ENCODE data around the gene CAPZA2. TPM values are rescaled to one million over a fixed set of nuclear protein-coding genes. Genes with fewer than 3 reads are reported as not detected.
"Not testable (repeated sequence)": the region's sequence is repeated elsewhere in the genome, so short reads cannot be mapped to it uniquely, and the experiment has no call there.

Gene CAPZA2
- total RNA-seq, 1 experiment from 2014 or later: 193 TPM

DNA sequence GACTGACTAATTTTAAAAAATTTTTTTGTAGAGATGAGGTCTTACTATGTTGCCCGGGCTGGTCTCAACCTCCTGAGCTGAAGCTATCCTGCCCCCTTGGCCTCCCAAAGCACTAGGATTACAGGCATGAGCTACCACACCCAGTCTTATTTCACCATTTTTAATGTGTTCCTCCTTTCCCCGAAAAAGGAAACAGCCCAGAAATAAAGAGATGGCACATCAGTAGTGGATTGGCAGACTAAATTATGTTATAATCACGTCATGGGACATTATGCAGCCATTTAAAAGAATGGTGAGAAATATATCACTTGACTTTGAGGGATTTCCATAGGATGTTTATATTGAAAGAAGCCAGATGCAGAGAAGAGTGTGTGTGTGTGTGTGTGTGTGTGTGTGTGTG lies 40.5 kb downstream of the CAPZA2 start:
- no peak for DNase-seq (ENCODE audit: low spot score)
- in situ Hi-C loops (cut with HindIII; ENCODE audit: low sequenced_read_pairs): no loop called here

DNA sequence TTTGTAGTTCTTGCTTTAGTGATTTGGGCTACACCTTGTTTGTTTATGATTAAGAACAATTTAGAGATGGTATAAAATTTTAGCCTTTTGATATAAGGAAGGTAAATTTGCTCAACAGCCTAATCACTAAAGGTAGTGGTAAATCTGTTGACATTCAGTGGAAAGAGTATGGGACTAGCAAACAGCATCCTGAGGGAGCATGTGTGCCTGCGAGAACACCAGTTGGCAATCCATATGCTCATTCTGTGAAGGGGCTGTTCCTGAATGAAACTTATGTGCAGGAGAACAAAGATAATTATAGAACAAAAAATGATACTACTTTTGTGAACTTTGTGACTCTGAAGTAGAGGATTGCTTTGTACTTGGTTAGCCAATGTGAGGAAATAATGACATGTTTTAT lies 44.0 kb downstream of the CAPZA2 start:
- DNase-seq (ENCODE audit: low spot score): peak; percentile 73
- in situ Hi-C loops (cut with HindIII; ENCODE audit: low sequenced_read_pairs): no loop called here

DNA sequence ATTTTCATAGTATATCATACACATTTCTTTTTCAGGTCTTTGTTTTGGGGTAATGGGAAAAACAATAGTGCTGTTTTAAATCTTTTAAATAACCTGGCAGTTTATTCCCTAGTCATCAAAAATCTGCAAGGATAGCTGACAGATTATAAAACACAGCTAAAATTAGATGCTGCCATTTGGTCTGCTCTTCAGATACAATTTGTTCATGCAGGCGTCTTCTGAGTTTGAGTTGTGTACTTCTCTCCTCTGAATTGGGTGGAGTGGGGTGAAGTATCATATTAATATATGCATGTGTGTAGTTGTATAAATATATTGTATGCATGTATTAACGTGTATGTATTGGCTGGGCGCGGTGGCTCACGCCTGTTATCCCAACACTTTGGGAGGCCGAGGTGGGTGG lies 48.0 kb downstream of the CAPZA2 start:
- in situ Hi-C loops (cut with HindIII; ENCODE audit: low sequenced_read_pairs): no loop called here
- no peak for DNase-seq (ENCODE audit: low spot score)

DNA sequence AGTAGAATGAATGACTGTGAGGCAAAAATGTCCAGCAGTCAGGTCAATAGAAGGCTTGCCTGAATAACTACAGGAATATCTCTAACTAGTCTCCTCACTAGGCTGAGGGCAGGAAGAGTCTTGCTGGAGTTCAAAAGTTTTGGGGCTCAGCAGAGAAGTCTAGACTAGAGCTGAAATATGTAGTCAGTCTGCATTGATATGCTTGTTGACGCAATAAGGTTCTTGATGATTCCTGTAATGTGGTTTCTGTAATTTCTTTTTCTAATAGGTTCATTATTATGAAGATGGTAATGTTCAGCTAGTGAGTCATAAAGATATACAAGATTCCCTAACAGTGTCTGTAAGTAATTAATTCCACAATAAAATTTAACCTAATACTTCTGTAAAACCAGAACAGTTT lies 49.4 kb downstream of the CAPZA2 start:
- in situ Hi-C loops (cut with HindIII; ENCODE audit: low sequenced_read_pairs): no loop called here

DNA sequence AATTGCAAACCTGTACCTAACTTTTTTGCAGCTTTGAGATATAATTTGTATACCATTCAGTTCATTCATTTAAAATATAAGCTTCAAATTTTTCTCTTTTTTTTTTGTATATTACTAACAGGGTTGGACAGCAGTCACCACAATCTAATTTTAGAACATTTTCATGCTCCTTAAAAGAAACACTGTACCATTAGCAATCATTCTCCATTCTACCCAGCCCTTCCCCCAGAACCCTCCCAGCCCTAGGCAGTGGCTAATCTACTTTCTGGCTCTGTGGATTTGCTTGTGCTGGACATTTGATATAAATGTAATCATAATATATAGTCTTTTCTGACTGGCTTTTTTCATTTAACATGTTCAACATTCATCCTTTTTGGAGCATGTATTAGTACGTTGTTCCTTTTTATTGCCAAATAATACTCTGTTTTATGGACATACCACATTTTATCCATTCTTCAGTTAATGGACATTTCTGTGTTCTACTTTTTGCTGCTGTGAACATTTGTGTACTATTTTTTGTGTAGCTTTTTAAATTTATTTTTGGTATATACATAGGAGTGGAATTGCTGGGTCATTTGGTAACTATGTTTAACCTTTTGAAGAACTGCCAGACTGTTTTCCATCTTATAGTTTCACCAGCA lies 50.0 kb downstream of the CAPZA2 start:
- in situ Hi-C loops (cut with HindIII; ENCODE audit: low sequenced_read_pairs): no loop called here
- DNase-seq (ENCODE audit: low spot score): no peak

More for the DNA sequence above, 49.4 kb downstream of the CAPZA2 start:
- DNase-seq (ENCODE audit: low spot score): no peak

DNA sequence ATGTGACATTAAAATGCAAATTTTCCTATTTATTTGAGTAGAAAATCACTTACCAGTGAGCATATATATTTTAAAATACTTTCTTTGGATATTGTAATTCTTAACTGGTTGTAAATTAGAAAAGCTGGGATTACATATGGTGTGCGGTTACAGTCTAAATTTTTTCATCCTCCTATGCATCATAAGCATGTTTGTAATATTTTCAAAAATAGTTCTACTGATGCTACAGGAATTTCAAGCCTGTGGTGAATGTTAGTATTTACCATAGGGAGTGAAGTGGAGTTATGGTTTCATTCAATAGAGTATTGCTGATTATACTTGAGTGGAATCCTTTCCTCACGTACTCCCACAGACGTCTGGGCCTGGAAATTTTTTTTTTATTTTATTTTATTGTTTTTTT lies 56.3 kb downstream of the CAPZA2 start:
- in situ Hi-C loops (cut with HindIII; ENCODE audit: low sequenced_read_pairs): no loop called here
- DNase-seq (ENCODE audit: low spot score): no peak

DNA sequence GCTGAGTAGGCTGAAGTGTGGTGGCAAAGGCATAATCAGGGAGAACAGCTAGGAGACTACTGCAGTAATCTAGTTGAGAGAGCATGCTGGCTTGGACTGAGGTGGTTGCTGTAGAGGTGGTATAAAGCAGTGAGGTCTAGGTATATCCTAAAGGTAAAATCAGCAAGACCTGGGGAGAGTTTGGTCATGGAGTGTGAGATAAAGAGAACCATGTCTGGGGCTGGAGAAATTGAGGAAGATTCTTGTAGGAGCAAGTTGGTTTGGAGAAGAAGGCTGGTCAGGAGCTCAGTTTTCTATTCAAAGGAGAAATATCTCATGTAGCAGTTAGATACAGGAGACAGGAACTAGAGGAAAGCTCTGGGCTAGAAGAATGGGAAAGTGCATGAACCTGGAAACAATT lies 58.0 kb downstream of the CAPZA2 start:
- in situ Hi-C loops (cut with HindIII; ENCODE audit: low sequenced_read_pairs): no loop called here
- DNase-seq (ENCODE audit: low spot score): no peak

DNA sequence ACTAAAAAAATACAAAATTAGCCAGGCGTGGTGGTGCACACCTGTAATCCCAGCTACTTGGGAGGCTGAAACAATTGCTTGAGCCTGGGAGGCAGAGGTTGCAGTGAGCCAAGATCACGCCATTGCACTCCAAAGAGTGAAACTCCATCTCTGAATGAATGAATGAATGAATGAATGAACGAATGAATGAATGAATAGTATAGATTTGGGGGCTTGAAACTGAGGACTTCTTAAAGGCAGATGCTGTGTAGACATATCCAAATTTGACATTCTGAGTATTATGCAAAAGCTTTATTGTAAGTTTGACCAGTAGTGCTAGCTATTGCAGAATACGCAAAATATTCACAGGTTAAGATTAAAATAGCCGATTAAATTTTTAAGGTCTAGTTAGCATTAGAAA lies 60.2 kb downstream of the CAPZA2 start:
- no peak for DNase-seq (ENCODE audit: low spot score)
- in situ Hi-C loops (cut with HindIII; ENCODE audit: low sequenced_read_pairs): no loop called here

DNA sequence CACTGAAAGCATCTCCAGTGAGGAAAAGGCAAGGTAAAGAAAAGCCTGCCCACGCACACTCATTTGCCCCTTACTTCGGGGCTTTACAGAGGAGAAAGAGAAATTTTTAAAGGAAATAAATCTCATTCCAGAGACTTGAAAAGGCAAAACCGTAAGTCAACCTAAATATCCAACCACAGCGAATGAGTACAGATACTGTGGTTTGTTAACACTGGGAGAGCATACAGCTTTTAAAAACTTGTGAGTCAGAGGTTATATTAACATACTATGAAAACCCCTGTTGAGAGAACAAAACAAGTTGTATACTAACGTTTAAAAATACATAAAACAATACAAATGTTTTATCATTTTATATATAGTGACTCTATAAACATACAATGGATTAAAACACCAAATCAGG lies 62.4 kb downstream of the CAPZA2 start:
- in situ Hi-C loops (cut with HindIII; ENCODE audit: low sequenced_read_pairs): no loop called here
- no peak for DNase-seq (ENCODE audit: low spot score)

DNA sequence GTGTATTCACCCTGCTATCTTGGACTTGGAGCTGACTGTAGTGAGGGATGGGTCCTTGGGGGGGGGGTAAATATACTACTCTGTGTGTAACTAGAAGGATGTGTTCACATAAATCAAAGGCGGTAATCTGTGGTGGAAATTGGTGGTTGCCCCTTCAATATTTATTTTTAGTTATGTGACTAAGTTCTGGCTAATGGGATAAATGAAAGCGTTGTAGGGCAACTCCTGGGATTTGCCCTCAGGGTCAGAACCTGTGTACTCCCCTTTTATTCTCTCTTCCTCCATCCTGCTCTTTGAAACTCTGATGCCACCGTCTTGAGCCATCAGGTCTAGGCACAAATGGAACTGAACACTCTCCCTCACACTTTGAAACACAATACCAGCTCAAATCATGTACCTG lies 66.6 kb downstream of the CAPZA2 start:
- no peak for DNase-seq (ENCODE audit: low spot score)
- in situ Hi-C loops (cut with HindIII; ENCODE audit: low sequenced_read_pairs): no loop called here

DNA sequence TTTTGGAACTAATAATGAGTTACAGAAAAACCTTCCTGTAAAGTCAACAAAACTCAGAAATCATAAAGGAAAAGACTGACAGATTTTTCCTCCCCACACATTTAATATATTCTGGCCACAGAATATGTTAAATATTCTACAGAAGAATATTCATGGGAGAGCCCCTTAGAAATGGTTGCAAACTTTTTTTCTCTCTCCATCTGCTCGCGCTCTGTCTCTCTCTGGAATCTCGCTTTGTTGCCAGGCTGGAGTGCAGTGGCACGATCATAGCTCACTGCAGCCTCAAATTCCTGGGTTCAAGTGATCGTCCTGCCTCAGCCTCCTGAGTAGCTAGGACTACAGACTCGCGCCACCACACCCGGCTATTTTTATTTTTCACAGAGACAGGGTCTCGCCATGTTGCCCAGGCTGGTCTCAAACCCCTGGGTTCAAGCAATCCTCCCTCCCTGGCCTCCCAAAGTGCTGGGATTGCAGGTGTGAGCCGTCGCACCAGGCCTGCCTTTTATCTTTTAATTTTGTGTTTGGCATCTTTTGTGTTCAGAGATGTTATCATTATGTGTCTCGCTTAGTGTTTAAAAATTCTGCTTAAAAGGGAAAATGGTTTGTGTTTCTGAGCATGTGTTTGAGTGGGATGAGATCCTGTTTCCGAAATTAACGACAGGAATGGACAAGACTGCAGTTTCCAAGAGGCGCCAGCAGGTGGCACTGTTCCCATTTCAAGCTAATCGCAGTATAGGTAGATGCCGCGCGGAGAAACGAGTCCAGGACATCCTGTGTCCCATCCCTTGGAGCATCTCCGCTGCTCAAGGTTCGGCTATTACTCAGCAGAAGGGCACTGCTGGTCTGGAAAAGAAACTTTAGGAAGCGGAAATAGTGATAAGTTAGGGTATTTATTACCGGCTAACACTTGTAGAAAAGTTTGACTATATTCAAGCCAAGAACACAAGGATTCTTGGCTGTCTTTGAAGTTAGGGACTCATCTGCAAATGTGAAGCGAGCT lies 67.8 kb downstream of the CAPZA2 start:
- in situ Hi-C loops (cut with HindIII; ENCODE audit: low sequenced_read_pairs): no loop called here
- peak; percentile 85 for DNase-seq (ENCODE audit: low spot score)

DNA sequence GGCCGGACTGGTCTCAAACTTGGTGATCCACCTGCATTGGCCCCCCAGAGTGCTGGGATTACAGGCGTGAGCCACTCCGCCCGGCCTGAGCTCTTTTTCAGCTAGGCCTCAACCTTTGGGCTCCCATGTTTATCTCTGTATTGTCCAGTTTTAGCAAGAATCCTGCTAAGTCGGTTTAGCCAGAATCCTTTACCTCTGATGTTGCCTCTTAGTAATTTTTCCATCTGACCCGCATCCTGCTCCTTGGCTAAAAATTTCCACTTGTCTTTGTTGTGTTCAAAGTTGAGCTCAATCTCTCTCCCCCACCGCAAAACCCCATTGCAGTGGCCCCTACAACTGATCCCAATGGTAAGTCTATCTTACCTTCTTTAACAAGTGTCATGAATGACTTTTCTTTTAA lies 70.2 kb downstream of the CAPZA2 start:
- in situ Hi-C loops (cut with HindIII; ENCODE audit: low sequenced_read_pairs): no loop called here
- DNase-seq (ENCODE audit: low spot score): no peak

DNA sequence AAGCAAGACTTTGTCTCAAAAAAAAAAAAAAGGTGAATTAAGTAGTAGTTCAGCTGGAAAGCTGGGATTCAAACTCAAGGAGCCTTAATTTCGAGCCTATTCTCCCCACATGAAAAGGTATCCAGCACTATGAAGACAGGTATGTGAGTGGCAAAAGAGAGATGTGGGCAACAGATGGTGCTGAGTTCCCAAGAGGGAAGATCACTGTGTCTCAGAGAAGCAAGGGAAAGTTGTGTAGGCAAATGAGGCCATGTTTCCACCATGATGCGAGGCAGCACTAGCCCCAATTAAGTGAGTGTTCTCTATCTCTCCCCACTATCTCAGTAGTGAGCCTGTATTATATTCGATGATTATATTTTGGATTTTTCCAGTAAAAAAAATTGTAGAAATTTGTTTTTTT lies 71.1 kb downstream of the CAPZA2 start:
- DNase-seq (ENCODE audit: low spot score): no peak
- in situ Hi-C loops (cut with HindIII; ENCODE audit: low sequenced_read_pairs): no loop called here

DNA sequence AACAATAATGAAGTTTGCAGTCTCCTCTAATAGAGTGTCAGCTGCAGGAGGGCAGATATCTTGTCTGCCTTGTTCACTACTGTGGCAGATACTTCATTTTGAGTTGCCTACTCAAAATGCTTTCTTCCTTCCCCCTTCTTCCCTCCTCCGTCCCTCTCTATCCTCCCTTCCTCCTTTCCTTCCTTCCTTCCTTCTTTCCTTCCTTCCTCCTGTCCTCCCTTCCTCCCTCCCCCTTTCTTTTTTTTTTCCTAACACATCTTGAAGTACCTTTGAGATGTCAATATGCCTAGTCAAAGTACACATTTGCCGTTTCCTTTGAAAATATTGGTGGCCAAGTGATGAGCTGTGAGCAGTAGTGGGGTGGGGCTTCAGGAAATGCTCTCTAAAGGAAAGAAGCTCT lies 72.2 kb downstream of the CAPZA2 start:
- no peak for DNase-seq (ENCODE audit: low spot score)
- in situ Hi-C loops (cut with HindIII; ENCODE audit: low sequenced_read_pairs): no loop called here

DNA sequence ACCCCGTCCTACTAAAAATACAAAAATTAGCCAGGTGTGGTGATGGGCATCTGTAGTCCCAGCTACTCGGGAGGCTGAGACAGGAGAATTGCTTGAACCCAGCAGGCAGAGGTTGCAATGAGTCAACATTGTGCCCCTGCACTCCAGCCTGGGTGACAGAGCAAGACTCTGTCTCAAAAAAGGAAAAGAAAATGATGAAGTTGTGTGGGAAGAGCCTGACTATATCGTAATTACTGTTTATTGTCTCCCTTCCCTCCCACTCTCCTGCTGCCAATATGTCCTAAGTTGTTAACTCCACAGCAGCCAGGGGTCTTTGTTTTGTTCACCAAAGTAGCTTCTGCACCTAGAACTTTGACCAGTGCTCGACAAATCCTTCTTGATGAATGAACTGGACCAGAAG lies 74.5 kb downstream of the CAPZA2 start:
- in situ Hi-C loops (cut with HindIII; ENCODE audit: low sequenced_read_pairs); DNase-seq (ENCODE audit: low spot score): not testable (repeated sequence)

DNA sequence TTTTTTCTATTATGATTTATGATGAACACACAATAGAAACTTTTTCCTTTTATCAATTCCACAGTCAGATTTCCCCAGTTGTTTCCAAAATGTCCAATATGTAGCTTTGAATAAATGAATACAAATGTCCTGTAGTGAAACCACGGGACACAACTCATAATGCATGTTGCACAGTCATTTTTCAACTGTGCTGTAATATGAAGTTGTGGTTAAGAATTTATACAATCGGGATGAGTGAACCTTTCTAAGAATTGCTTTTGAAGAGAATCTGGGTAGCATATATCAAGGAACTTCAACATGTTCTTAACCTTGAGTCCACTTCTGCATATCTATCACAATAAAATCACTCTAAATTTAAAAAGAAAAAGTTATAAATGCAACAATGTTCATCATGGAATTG lies 76.3 kb downstream of the CAPZA2 start:
- no peak for DNase-seq (ENCODE audit: low spot score)
- in situ Hi-C loops (cut with HindIII; ENCODE audit: low sequenced_read_pairs): no loop called here

DNA sequence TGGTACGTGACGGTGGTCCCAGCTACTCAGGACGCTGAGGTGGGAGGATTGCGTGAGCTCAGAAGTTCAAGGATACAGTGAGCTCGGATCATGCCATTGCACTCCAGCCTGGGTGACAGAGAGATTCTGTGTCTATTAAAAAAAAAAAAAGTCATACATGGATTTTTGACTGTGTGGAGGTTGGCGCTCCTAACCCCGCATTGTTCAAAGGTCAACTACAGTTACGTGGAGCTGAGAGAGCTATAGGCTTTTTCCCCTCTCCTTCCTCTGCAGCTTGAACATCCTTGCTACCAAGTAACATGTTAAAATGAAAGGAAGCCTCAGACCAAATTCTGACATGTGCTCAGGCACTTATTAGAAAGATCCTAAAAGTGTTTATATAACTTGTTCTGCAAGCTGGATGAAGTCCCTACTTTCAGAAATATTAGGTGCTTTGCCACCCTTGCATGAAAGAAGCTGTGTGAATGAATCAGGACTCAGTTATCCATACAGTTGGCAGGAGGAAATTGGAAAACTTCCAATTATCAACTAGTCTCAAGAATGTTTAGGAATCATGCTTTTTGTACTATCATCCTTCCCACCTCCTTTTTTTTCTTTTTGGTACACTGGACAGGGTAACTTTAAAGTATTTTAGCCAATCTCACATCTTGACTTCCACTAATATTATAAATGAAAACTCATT lies 78.4 kb downstream of the CAPZA2 start:
- in situ Hi-C loops (cut with HindIII; ENCODE audit: low sequenced_read_pairs): no loop called here
- DNase-seq (ENCODE audit: low spot score): no peak

DNA sequence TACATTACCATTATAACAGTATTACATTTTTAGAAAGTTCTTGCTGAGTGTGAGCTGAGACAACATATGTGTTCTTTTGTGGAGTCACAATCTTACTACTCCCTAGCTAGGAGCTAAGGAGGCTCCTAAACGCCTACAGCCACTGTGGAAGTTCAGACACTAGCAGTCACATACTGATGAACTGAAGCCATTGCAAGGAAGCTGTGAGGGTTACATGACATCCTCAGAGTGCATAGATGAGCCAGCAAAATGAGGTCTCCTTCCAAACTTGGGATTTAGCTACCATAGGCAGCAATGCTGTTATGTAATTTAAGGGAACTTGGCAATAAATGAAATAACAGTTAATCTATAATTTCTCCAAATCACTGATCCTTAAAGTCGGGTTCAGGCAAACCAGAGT lies 80.1 kb downstream of the CAPZA2 start:
- in situ Hi-C loops (cut with HindIII; ENCODE audit: low sequenced_read_pairs): no loop called here
- no peak for DNase-seq (ENCODE audit: low spot score)

DNA sequence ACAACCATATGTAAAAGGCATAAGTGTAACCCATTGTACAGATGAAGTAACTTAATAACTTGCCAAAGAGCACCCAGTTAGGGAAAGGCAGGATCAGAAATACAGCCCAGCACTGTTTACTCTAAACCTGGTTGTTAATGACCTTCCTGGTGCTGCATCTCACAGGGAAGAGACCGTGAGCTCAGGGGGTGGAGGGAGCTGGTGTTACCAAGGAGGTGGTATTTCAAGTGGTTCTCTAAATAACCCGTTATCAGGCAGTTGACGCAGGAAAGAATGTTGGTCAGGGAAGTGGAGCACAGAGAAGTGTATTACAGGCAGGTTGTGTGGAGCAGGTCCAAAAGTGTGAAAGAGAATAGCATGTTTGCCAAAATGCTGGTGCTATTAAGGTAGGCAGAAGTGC lies 86.5 kb downstream of the CAPZA2 start:
- DNase-seq (ENCODE audit: low spot score): no peak
- in situ Hi-C loops (cut with HindIII; ENCODE audit: low sequenced_read_pairs): no loop called here

Measured in G401 (cell line).